HEK293T (cell line): ENCODE measurements around the gene RETN.

Experiments
- CTCF ChIA-PET: fragments of 350-600 bp; formaldehyde crosslinking; extraction: SDS; loops from one replicate; lab custom pipeline; 2021; ENCODE audit warnings: antibody characterized with exemption, inconsistent platforms; lab: Yijun Ruan, JAX
- POLR2A ChIA-PET: fragments of 350-600 bp; formaldehyde crosslinking; extraction: SDS; loops from one replicate; lab custom pipeline; 2020; ENCODE audit warnings: antibody characterized with exemption, inconsistent platforms; lab: Yijun Ruan, JAX
- DNase-seq: peaks from one replicate; pipeline ENCODE4 v3.0.0; 2012; ENCODE audit warnings: mixed read lengths; ENCODE audit errors: extremely low spot score
- ARNT ChIP-seq: fragments of 450-650 bp; IDR thresholded peaks from 2 replicates; pipeline ENCODE4 v1.6.1; 2017; ENCODE audit warnings: mild to moderate bottlenecking
- BHLHE40 ChIP-seq: fragments of 450-650 bp; IDR thresholded peaks from 2 replicates; pipeline ENCODE4 v1.6.1; 2016; ENCODE audit warnings: mild to moderate bottlenecking, moderate library complexity, borderline replicate concordance
- CTBP1 ChIP-seq: fragments of 450-650 bp; IDR thresholded peaks from 2 replicates; pipeline ENCODE4 v1.6.1; 2016; ENCODE audit warnings: borderline replicate concordance
- ELF4 ChIP-seq: fragments of 450-650 bp; IDR thresholded peaks from 2 replicates; pipeline ENCODE4 v1.6.1; 2017; ENCODE audit warnings: antibody characterized with exemption
- FOXA1 ChIP-seq: fragments of 450-650 bp; IDR thresholded peaks from 2 replicates; pipeline ENCODE4 v1.6.1; 2016; ENCODE audit warnings: mild to moderate bottlenecking
- FOXK2 ChIP-seq: fragments of 450-650 bp; IDR thresholded peaks from 2 replicates; pipeline ENCODE4 v1.6.1; 2016; ENCODE audit warnings: mild to moderate bottlenecking
- FOXM1 ChIP-seq: fragments of 450-650 bp; IDR thresholded peaks from 2 replicates; pipeline ENCODE4 v1.6.1; 2017; ENCODE audit warnings: mild to moderate bottlenecking, borderline replicate concordance
- HDGF ChIP-seq: fragments of 450-650 bp; IDR thresholded peaks from 2 replicates; pipeline ENCODE4 v1.6.1; 2017; ENCODE audit warnings: antibody characterized with exemption, borderline replicate concordance
- L3MBTL2 ChIP-seq: fragments of 450-650 bp; conservative IDR thresholded peaks from 2 replicates; pipeline ENCODE4 v1.6.1; 2016; ENCODE audit warnings: mild to moderate bottlenecking
- LEF1 ChIP-seq: fragments of 450-650 bp; IDR thresholded peaks from 2 replicates; pipeline ENCODE4 v1.6.1; 2017; ENCODE audit warnings: mild to moderate bottlenecking, borderline replicate concordance
- NFRKB ChIP-seq: fragments of 450-650 bp; IDR thresholded peaks from 2 replicates; pipeline ENCODE4 v1.6.1; 2016; ENCODE audit warnings: mild to moderate bottlenecking, moderate library complexity
- SP1 ChIP-seq: fragments of 450-650 bp; IDR thresholded peaks from 2 replicates; pipeline ENCODE4 v1.6.1; 2017
- SUZ12 ChIP-seq: fragments of 450-650 bp; IDR thresholded peaks from 2 replicates; pipeline ENCODE4 v1.6.1; 2016; ENCODE audit warnings: mild to moderate bottlenecking
- TARDBP ChIP-seq: fragments of 450-650 bp; IDR thresholded peaks from 2 replicates; pipeline ENCODE4 v1.6.1; 2016
- ZNF384 ChIP-seq: fragments of 450-650 bp; IDR thresholded peaks from 2 replicates; pipeline ENCODE4 v1.6.1; 2016
- TF ChIP-seq, protein P1 (sequence below): fragments of 450-650 bp; IDR thresholded peaks from 2 replicates; pipeline ENCODE4 v1.6.1; 2016

Gene RETN

DNA sequence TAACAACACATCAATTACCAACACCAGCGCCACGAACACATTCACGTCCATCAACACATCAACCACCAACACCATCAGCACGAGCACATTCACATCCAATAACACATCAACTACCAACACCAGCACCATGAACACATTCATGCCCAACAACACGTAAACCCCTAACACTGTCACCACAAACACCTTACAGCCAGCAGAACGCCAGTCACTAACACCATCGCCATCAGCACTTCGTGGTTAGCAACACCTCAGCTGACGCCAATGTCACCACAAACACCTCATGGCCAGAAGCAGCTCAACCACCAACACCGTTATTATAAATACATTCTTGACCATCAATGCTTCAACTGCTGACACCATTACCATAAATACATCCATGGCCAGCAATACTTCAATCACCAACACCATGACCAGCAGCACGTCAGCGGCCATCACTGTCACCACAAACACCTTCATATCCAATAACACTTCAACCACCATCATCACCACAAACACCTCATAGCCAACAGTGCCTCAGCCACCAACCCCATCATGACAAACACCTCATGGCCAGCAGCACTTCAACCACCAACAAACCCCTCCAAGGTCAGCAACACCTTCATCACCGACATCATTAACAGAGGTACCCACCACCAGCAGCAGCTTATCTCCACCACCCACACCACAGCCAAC lies 23.7 kb downstream of the RETN start:
- CTCF ChIA-PET, result no interaction called here
- DNase-seq, result no peak
- POLR2A ChIA-PET, result no interaction called here
- TF ChIP-seq FOXM1 (no peak), ELF4 (no peak), LEF1 (no peak), ZNF384 (no peak), TARDBP (no peak), FOXK2 (no peak), SUZ12 (no peak), BHLHE40 (no peak), L3MBTL2 (no peak), FOXA1 (no peak), HDGF (no peak), NFRKB (no peak)
- TF ChIP-seq, protein P1, sequence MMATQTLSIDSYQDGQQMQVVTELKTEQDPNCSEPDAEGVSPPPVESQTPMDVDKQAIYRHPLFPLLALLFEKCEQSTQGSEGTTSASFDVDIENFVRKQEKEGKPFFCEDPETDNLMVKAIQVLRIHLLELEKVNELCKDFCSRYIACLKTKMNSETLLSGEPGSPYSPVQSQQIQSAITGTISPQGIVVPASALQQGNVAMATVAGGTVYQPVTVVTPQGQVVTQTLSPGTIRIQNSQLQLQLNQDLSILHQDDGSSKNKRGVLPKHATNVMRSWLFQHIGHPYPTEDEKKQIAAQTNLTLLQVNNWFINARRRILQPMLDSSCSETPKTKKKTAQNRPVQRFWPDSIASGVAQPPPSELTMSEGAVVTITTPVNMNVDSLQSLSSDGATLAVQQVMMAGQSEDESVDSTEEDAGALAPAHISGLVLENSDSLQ, result no peak

DNA sequence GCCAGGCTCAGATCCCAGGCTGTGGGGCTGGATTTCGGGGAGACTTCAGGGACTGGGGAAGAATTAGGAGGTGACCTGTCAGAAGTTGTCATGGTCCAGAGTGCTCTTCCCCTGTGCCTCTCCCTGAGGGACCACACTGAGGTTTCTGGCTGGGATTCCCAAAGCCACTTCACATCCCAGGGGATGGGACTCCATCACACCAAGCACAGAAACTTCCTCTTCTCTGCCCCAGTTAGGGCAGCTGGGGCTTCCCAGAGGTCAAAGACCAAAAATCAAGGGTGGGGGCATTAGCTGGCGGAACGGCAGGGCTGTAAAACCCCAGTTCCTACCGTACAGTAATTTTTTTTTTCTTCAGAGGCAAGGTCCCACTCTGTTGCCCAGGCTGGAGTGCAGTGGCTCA lies 25.6 kb downstream of the RETN start:
- ChIA-PET POLR2A (no interaction called here), CTCF (no interaction called here)
- DNase-seq, result no peak
- TF ChIP-seq ARNT (no peak), TARDBP (no peak), BHLHE40 (no peak), L3MBTL2 (no peak), HDGF (no peak), NFRKB (no peak), CTBP1 (no peak), FOXM1 (no peak), LEF1 (no peak), FOXK2 (no peak), SUZ12 (no peak), SP1 (no peak), ZNF384 (no peak), ELF4 (no peak), FOXA1 (no peak)
- TF ChIP-seq, protein P1, result no peak

DNA sequence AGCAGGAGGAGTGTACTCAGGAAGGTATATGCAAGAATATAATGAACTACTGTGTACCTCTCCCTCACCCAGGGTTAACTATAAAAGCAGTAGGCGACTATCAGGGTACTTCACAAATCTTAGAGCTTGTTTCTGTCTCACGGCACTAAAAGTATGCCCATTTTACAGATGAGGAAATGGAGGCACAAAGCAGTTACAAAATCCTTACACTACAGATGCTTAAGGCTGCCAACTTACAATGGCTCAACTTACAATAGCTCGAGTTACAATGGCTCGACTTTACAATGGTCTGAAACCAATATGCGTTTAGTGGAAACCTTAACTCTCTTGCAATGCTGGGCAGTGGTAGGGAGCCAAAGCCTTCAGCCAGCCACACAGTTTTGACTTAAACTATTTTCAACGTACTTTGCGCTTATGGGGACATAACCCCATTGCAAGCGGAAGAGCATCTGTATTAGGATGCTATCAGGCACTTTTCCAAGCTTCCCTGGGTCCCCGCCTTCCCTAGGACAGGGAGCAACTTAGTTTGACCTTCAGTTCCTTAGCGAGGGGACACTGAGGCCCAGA lies 29.0 kb downstream of the RETN start:
- ChIA-PET POLR2A (interaction anchor here (1.0 to 1.7 kb wide), 3 partner anchors 8 to 17 kb away, joined by 3 to 10 read pairs (median 3); partner anchors contain the start of gene TRAPPC5), CTCF (interaction anchor here (1.5 kb wide), 1 partner anchor 17 kb away, joined by 4 read pairs; the partner anchor contains the start of gene TRAPPC5)
- DNase-seq, result no peak

DNA sequence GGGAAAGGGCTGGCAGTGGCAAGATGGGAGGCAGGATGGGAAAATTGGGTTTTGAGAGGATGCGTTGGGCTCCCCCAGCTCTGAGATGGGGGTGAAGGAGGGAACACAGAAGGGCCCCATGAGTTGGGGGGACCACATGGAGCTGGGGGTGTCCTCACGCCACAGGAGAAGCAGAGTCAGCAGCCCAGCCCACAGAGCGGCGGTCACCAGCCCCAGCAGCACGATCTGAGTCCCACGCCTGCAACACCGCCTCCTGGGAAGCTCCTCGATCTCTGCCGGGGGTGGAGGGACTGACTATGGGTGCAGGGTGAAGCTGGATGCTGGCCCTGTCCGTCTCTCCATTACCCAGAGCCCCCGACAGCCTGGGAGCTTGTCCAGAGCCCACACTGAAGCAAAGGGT lies 29.7 kb downstream of the RETN start:
- CTCF ChIA-PET, result interaction anchor here (0.7 to 1.5 kb wide), 2 partner anchors 18 kb away, joined by 3 to 4 read pairs; partner anchors contain the start of gene TRAPPC5
- POLR2A ChIA-PET, result interaction anchor here (1.4 to 1.7 kb wide), 2 partner anchors 9 to 18 kb away, joined by 3 to 10 read pairs; partner anchors contain the start of gene TRAPPC5
- TF ChIP-seq FOXM1 (no peak), CTBP1 (no peak), SP1 (no peak), ARNT (no peak), ZNF384 (no peak), HDGF (no peak), BHLHE40 (no peak), L3MBTL2 (no peak), SUZ12 (no peak), FOXK2 (no peak), FOXA1 (no peak), LEF1 (no peak), NFRKB (no peak), ELF4 (no peak), TARDBP (no peak)
- TF ChIP-seq, protein P1, result no peak
- DNase-seq, result no peak

More for the DNA sequence above, 29.0 kb downstream of the RETN start:
- TF ChIP-seq ZNF384 (no peak), TARDBP (no peak), BHLHE40 (no peak), ELF4 (no peak)

DNA sequence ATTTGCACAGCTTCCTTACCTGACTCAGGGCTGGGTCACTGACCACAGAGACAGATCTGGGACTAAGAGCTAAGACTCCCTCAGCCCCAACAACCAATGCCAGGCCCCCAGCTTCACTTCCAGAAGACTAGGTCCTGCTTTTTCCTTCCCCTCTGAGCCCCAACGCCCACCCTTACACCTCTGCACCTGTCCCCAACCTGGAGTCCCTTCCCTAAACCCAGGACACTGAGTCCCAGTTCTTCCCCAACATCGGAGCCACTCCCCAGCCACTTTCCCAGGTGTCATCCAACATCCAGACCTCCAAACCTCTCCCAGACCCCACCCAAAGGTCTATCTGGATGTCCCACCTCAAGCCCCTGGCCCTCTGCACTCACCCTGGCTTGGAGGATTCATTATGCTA lies 30.2 kb downstream of the RETN start:
- no peak for TF ChIP-seq FOXA1
- no peak for TF ChIP-seq NFRKB
- TF ChIP-seq L3MBTL2, result no peak
- TF ChIP-seq CTBP1, result no peak
- TF ChIP-seq, protein P1, result no peak
- TF ChIP-seq FOXM1, result no peak
- no peak for TF ChIP-seq HDGF
- no peak for DNase-seq
- ChIA-PET CTCF (interaction anchor here (0.7 kb wide), 1 partner anchor 18 kb away, joined by 3 read pairs; the partner anchor contains the start of gene TRAPPC5), POLR2A (interaction anchor here (1.7 kb wide), 1 partner anchor 18 kb away, joined by 10 read pairs; the partner anchor contains the start of gene TRAPPC5)
